ENCODE results near the gene MVK.

The MVK gene

GRCh38 chr12:109573029-109573913 lies at the start of gene MVK, which contains the start of gene MMAB:
Gene MVK, plus strand, starts transcription at chr12:109573794. Its CDS starts 1,029 bp downstream, at chr12:109574823.
Gene MMAB, minus strand, starts transcription at chr12:109573504. Its CDS starts 24 bp downstream, at chr12:109573480.
- peak; percentile 95 for DNase-seq

- DNase-seq: no peak
Observed at GRCh38 chr12:109524466-109525278, 48.9 kb upstream of the MVK start.

GRCh38 chr12:109525279-109525585 lies 48.4 kb upstream of the MVK start:
- DNase-seq: no peak

GRCh38 chr12:109527489-109528123 lies 46.0 kb upstream of the MVK start:
- no peak for DNase-seq

- DNase-seq: no peak
Observed at GRCh38 chr12:109529691-109530640, 43.6 kb upstream of the MVK start.

- no peak for DNase-seq
Observed at GRCh38 chr12:109531411-109531810, 42.2 kb upstream of the MVK start.

GRCh38 chr12:109532721-109533486 lies 40.7 kb upstream of the MVK start:
- DNase-seq: no peak

GRCh38 chr12:109533487-109533740 lies 40.2 kb upstream of the MVK start:
- no peak for DNase-seq

- no peak for DNase-seq
Observed at GRCh38 chr12:109534456-109534855, 39.1 kb upstream of the MVK start.

GRCh38 chr12:109535231-109535862 lies 38.2 kb upstream of the MVK start:
- DNase-seq: no peak

- DNase-seq: no peak
Observed at GRCh38 chr12:109535863-109536250, 37.7 kb upstream of the MVK start.

- DNase-seq: no peak
Observed at GRCh38 chr12:109537136-109537535, 36.5 kb upstream of the MVK start.

GRCh38 chr12:109538191-109538863 lies 35.3 kb upstream of the MVK start:
- DNase-seq: no peak

GRCh38 chr12:109539508-109539907 lies 34.1 kb upstream of the MVK start:
- no peak for DNase-seq

GRCh38 chr12:109540526-109541412 lies 32.8 kb upstream of the MVK start:
- no peak for DNase-seq

GRCh38 chr12:109541413-109541726 lies 32.2 kb upstream of the MVK start:
- DNase-seq: no peak

- no peak for DNase-seq
Observed at GRCh38 chr12:109542014-109542413, 31.6 kb upstream of the MVK start.

- DNase-seq: no peak
Observed at GRCh38 chr12:109542876-109543275, 30.7 kb upstream of the MVK start.

GRCh38 chr12:109544955-109545531 lies 28.6 kb upstream of the MVK start:
- DNase-seq: no peak

Data from activated T-cell treated with anti-CD3 and anti-CD28 coated beads, Interleukin-2, amount 50 U/mL, for 1 hour (primary cell).